Fibroblast of gingiva (primary cell): ENCODE results near the gene MALT1.
A peak's percentile ranks its signal among the peaks of the same experiment; 100 is the strongest.

Experiments
- DNase-seq: peaks from one replicate; pipeline ENCODE4 v3.0.0-alpha.2; 2011; ENCODE audit warnings: low read depth

Gene MALT1

DNA sequence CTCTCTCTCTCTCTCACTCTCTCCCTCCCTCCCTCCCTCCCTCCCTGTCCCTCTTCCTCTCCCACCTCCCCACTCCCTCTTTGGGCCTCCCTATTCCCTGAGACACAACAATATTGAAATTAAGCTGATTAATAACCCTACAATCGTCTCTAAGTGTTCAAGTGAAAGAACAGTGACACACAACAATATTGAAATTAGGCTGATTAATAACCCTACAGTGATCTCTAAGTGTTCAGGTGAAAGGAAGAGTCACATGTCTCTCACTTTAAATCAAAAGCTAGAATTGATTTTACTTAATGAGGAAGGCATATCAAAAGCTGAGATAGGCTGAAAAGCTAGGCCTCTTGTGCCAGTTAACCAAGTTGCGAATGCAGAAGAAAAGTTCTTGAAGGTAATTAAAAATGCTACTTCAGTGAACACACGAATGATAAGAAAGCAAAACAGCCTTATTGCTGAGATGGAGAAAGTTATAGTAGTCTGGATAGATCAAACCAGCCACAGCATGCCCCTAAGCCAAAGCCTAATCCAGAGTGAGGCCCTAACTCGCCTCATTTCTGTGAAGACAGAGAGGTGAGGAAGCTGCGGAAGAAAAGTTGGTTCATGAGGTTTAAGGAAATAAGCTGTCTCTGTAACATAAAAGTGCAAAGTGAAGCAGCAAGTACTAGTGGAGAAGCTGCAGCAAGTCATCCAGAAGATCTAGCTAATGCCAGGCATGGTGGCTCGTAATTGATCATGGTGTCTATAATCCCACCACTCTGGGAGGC lies 21.3 kb downstream of the MALT1 start:
- no peak for DNase-seq

DNA sequence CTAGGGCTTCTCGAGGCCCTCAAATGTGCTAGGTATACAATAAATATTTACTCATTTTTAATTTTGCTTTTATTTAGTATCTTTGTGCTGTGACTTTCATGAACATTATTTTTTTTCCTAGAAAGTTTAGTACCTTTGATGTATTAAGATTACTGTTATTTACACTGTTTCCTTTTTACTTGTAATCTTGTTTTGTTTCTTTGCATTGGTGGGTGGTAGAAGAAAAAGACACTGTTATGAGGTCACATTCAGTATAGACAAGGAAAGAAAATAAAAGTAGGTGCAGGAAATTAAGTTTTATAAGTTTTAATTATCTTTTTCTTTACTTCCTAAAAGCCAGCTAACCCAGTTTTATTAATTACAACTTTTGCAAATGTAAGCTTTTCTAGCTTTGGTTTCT lies 23.0 kb downstream of the MALT1 start:
- no peak for DNase-seq

DNA sequence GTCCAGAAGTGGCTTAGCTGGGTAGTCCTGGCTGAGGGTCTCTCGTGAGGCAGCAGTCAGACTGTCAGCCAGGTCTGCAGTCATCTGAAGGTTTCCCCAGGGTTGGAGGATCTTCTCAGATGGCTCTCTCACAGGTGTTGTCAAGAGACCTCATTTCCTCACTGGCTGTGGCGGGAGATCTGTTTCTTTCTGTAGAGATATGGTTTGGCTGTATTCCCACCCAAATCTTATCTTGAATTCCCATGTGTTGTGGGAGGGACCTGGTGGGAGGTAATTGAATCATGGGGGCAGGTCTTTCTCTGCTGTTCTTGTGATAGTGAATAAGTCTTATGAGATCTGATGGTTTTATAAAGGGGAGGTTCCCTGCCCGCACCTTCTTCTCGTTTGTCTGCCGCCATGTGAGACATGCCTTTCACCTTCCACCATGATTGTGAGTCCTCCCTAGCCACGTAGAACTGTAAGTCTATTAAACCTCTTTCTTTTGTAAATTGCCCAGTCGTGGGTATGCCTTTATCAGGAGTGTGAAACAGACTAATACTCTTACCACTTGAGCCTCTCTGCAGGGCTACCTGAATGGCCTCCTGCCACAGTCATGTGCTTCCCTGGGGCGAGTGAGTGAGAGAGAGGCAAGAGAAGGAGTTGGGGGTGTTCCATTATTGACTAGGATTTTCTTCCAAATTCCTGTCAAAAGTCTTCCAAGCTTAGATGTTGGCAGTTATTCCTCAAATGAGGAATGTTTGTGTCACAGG lies 23.6 kb downstream of the MALT1 start:
- DNase-seq: no peak

- no peak for DNase-seq
Measured at GRCh38 chr18:58695772-58696171, 24.5 kb downstream of the MALT1 start.

- DNase-seq: no peak
Measured at GRCh38 chr18:58697146-58697545, 25.9 kb downstream of the MALT1 start.

- no peak for DNase-seq
Measured at GRCh38 chr18:58698701-58699193, 27.5 kb downstream of the MALT1 start.

- DNase-seq: no peak
Measured at GRCh38 chr18:58699551-58699950, 28.3 kb downstream of the MALT1 start.

DNA sequence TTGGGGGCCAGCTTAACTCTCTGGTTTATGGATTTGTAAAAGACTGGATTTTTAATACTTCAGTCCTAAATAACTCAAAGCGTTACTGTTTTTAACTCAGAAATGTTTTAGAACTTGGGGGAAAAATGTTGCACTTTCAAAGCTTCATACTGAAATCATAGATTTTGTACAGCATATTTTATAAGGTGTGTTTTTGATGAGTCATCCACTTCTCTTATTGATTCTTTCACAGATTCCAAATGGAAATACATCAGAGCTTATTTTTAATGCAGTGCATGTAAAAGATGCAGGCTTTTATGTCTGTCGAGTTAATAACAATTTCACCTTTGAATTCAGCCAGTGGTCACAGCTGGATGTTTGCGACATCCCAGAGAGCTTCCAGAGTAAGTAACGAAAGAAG lies 28.9 kb downstream of the MALT1 start:
- DNase-seq: no peak

GRCh38 chr18:58712930-58713329 lies 41.7 kb downstream of the MALT1 start:
- no peak for DNase-seq

DNA sequence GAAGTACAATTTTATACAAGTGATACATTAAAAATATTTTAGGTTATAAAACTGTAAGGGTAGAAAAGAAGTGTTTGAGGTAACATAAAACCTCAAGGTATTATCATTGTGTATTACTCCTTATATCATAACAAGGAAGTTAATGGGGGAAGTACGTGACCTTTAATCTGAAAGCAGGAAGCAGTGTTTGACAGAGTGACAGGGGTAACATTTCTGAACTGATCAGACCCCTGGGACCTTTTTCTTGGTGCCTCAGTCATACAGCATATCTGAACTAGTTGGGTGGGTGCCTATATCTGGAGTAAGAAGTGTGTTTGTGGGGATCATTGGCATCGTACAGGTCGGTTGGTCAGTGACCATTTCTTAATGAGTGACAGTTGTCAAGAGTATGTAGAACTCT lies 43.0 kb downstream of the MALT1 start:
- DNase-seq: no peak

- DNase-seq: no peak
Measured at GRCh38 chr18:58714821-58715220, 43.6 kb downstream of the MALT1 start.

- no peak for DNase-seq
Measured at GRCh38 chr18:58715540-58715939, 44.3 kb downstream of the MALT1 start.

GRCh38 chr18:58716060-58716756 lies 44.9 kb downstream of the MALT1 start:
- DNase-seq: no peak

DNA sequence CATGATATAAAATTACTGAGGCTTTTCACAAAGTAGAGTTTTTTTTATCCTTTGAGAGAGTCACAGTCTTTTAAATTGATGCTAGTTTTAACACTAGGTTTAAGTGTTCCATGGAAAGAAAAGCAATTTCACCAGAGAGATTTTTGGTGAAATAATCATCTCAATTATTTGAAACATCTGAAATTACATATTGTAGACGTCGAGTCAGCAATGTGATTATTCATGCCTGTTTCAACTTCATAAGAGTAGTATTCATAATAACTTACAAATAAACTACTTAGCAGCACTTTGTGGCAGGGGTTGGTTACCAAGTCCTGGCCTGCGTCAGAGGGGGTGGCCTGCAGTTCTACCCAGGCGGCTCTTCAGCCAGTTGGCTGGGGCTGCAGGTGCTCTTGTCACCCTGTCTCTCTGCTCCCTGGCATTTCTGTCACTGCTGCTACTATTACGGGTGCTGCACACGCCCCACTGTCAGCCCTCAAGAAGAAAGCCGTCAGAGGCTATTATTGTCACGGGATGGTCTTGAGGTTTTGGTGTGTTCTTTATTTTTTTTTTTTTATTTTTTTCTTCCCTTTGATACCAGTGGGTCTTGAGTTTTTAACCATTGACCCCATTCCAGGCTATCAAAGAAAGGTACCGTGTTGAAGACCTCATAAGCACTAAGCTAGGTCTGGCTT lies 50.4 kb downstream of the MALT1 start:
- peak; percentile 22 for DNase-seq

GRCh38 chr18:58723810-58724602 lies 52.7 kb downstream of the MALT1 start:
- peak; percentile 63 for DNase-seq

- no peak for DNase-seq
Measured at GRCh38 chr18:58726671-58727070, 55.4 kb downstream of the MALT1 start.

GRCh38 chr18:58727776-58728500 lies 56.7 kb downstream of the MALT1 start:
- DNase-seq: no peak

DNA sequence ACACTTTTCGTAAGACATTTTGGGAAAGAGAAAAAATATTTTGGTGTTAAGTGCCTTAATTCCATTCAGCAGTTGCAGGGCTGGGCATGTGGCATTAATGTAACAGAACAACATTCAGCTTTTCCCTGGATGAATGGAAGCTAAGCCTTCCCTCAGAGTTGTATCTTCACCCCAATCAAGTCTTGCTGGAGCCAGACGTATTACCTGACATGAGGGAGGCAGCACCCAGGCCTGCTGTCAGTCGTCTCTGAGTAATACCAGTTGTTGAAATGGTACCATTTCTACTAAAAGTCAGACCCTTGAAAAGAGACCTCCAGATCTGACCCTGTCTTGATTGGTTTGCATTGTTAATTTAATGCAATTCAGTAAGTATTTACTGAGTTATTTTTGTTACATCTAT lies 57.5 kb downstream of the MALT1 start:
- no peak for DNase-seq

DNA sequence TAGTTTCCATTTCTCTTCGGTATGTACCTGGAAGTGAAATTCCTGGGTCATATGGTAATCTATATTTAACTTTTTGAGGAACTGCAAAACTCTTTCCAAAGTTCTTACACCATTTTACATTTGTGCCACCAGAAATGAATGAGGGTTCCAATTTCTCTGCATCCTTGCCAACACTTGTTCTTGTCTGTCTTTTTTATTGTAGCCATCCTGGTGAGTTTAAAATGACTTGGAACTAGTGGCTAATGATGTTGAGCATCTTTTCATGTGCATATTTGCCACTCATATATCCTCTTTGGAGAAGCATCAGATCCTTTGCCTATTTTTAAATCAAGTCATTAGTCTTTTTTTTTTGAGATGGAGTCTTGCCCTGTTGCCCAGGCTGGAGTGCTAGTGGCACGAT lies 59.4 kb downstream of the MALT1 start:
- no peak for DNase-seq

GRCh38 chr18:58732471-58732870 lies 61.2 kb downstream of the MALT1 start:
- no peak for DNase-seq

GRCh38 chr18:58733866-58734265 lies 62.6 kb downstream of the MALT1 start:
- no peak for DNase-seq
